ENCODE results near the gene DOLPP1. TPM values are rescaled to one million over a fixed set of nuclear protein-coding genes. Genes with fewer than 3 reads are reported as not detected.

The DOLPP1 gene
- total RNA-seq, 2 donors from 2014 or later = 13.5 to 24.1 TPM

DNA sequence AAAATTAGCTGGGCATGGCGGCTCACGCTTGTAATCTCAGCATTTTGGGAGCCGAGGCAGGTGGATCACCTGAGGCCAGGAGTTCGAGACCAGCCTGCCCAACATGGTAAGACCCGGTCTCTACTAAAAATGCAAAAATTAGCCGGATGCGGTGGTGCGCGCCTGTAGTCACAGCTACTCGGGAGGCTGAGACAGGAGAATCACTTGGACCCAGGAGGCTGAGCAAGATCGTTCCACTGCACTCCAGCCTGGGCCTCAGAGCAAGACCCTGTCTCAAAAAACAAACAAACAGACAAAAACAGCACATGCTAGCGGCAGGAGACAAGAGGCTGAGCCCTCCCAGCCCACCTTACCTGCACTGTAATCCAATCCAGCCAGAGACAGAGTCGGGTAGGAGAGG is 1.1 kb upstream of the DOLPP1 start:
- 84% methylated on average over 13 of the region's 13 CpGs for WGBS
- H3K4me3 ChIP-seq = peak overlapping the region in 1 of 2 donors; percentile 88
- intact Hi-C loops (cut with DNase I) = no loop called here

DNA sequence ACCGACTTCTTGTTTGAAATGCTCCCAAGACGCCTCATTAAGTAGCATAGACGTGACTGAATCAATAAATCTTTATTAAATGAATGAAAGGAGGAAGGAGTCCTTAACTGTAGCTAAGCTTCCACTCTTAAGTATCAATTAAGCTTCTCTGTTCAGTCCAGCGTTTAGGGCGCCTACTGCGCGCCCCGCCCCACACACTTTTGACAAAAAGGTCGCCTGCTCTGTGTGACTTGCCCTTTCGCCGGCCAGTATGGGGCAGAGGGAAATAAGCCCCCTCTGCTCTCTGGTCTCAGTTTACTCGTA is 662 bp upstream of the DOLPP1 start:
- intact Hi-C loops (cut with DNase I) = no loop called here
- Histone ChIP-seq H3K36me3 (peaks cover 0 to under 1% of the 10 kb centered on the region in 2 donors), H3K4me3 (peak overlapping the region; percentile 51 to 88), H3K27me3 (replicated peaks; ENCODE audit: insufficient read depth) (no peaks in the 10 kb centered on the region), H3K27ac (peak overlapping the region; percentile 14 to 48), H3K9me3 (no peaks in the 10 kb centered on the region), H3K4me1 (replicated peaks) (peaks cover 9% of the 10 kb centered on the region)
- TF ChIP-seq, protein P1, sequence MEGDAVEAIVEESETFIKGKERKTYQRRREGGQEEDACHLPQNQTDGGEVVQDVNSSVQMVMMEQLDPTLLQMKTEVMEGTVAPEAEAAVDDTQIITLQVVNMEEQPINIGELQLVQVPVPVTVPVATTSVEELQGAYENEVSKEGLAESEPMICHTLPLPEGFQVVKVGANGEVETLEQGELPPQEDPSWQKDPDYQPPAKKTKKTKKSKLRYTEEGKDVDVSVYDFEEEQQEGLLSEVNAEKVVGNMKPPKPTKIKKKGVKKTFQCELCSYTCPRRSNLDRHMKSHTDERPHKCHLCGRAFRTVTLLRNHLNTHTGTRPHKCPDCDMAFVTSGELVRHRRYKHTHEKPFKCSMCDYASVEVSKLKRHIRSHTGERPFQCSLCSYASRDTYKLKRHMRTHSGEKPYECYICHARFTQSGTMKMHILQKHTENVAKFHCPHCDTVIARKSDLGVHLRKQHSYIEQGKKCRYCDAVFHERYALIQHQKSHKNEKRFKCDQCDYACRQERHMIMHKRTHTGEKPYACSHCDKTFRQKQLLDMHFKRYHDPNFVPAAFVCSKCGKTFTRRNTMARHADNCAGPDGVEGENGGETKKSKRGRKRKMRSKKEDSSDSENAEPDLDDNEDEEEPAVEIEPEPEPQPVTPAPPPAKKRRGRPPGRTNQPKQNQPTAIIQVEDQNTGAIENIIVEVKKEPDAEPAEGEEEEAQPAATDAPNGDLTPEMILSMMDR (IDR thresholded peaks at IDR 0.05) = no peak
- TF ChIP-seq POLR2A (IDR thresholded peaks at IDR 0.05) (no peak), POLR2AphosphoS5 (IDR thresholded peaks at IDR 0.05) (no peak)
- WGBS = 5% methylated on average over 12 of the region's 12 CpGs
- no peak for DNase-seq (ENCODE audit: low spot score)

More for the DNA sequence above, 1.1 kb upstream of the DOLPP1 start:
- no peak for DNase-seq (ENCODE audit: low spot score)
- TF ChIP-seq POLR2AphosphoS5 (IDR thresholded peaks at IDR 0.05) = no peak
- H3K4me1 ChIP-seq (replicated peaks) = peaks cover 9% of the 10 kb centered on the region
- no peaks in the 10 kb centered on the region for H3K27me3 ChIP-seq (replicated peaks; ENCODE audit: insufficient read depth)
- H3K36me3 ChIP-seq = no peaks in the 10 kb centered on the region
- H3K9me3 ChIP-seq = no peaks in the 10 kb centered on the region
- H3K27ac ChIP-seq = no peak overlapping the region

DNA sequence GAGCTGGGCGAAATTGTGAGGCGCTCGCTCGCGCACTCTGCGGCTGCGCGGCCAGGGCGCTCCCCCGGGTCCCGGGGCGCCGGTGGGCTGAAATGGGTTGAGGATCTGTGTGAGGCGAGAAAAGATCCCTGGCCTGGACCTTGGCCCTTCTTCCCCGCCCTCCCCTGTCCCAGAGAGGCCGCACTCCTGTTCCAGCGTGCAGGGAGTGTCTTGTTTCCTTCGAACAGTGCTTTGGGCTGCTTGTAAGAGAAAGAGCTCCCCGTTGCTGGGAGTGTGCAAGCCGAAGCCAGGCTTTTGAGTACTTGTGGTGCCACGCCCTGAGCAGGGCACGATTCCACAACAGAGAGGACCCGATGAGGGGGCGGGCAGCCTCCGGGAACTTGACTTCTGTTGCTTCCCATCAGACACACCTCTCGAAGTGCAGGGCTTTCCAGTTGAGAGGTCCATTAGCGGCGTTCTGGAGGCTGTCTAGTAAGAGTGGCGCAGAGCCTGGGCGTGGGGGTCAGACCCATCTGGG is 535 bp downstream of the DOLPP1 start:
- TF ChIP-seq, protein P1 (IDR thresholded peaks at IDR 0.05) = no peak
- TF ChIP-seq POLR2AphosphoS5 (IDR thresholded peaks at IDR 0.05) = no peak
- TF ChIP-seq POLR2A (IDR thresholded peaks at IDR 0.05) = no peak
- intact Hi-C loops (cut with DNase I) = no loop called here
- WGBS = under 1% methylated on average over 23 of the region's 30 CpGs
- H3K4me3 ChIP-seq = peak overlapping the region; percentile 51 to 88
- H3K9me3 ChIP-seq = no peaks in the 10 kb centered on the region
- peaks cover 9% of the 10 kb centered on the region for H3K4me1 ChIP-seq (replicated peaks)
- H3K27ac ChIP-seq = peak overlapping the region; percentile 59 to 76
- DNase-seq (ENCODE audit: low spot score) = no peak
- H3K27me3 ChIP-seq (replicated peaks; ENCODE audit: insufficient read depth) = no peaks in the 10 kb centered on the region
- H3K36me3 ChIP-seq = peaks cover 2 to 3% of the 10 kb centered on the region in 2 donors

DNA sequence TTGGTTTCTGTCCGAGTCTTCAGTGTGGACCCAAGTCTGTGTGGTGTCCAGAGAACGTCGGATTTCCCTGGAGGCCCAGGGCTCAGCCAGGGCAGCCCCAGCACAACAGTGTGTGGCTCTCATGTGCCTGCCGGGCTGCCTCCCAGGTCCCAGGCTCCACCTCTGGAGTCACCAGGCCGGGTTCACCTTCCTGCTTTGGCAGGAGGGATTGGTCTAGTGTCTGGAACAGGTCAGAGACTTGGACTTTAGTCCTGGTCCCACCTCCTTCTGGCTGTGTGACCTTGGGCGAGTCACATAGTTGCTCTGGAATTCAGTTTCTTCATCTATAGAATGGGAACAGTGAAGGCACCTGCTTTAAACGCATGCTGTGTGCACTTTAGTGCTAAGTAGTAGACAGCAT is 3.2 kb downstream of the DOLPP1 start:
- no peaks in the 10 kb centered on the region for H3K9me3 ChIP-seq
- TF ChIP-seq, protein P1 (IDR thresholded peaks at IDR 0.05) = no peak
- TF ChIP-seq POLR2AphosphoS5 (IDR thresholded peaks at IDR 0.05) (no peak), POLR2A (IDR thresholded peaks at IDR 0.05) (no peak)
- WGBS = 85% methylated on average over 7 of the region's 7 CpGs
- H3K27ac ChIP-seq = no peak overlapping the region
- DNase-seq (ENCODE audit: low spot score) = no peak
- H3K4me1 ChIP-seq (replicated peaks) = peaks cover 9% of the 10 kb centered on the region
- H3K4me3 ChIP-seq = no peak overlapping the region
- H3K36me3 ChIP-seq = peaks cover 2 to 8% of the 10 kb centered on the region in 2 donors
- intact Hi-C loops (cut with DNase I) = no loop called here
- H3K27me3 ChIP-seq (replicated peaks; ENCODE audit: insufficient read depth) = no peaks in the 10 kb centered on the region

DNA sequence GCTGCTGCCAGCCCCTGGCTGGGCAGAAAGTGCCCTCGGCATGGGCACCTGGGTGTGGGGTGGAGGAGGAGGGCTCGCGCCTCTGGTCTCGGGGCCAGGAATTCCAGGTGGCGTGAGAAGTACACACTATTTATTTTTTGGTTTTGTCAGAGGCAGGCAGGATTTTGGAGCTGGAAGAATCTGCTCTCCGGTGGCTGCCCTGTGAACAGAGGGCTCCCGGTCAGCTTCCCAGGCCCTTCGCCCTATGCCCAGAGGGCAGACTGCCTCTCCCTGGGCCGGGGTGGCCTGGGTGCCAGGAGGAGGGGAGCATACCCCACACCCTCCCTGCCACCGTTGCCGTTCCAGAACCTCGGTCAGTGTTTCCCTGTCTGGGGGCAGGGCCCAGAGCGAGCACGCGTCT is 8.3 kb downstream of the DOLPP1 start:
- Histone ChIP-seq H3K4me1 (replicated peaks) (no peaks in the 10 kb centered on the region), H3K27ac (no peak overlapping the region), H3K27me3 (replicated peaks; ENCODE audit: insufficient read depth) (no peaks in the 10 kb centered on the region), H3K9me3 (no peaks in the 10 kb centered on the region), H3K36me3 (peaks cover 2 to 8% of the 10 kb centered on the region in 2 donors), H3K4me3 (no peak overlapping the region)
- intact Hi-C loops (cut with DNase I) = no loop called here
- no peak for DNase-seq (ENCODE audit: low spot score)
- 91% methylated on average over 15 of the region's 15 CpGs for WGBS
- TF ChIP-seq, protein P1 (IDR thresholded peaks at IDR 0.05) = no peak
- no peak for TF ChIP-seq POLR2AphosphoS5 (IDR thresholded peaks at IDR 0.05)
- TF ChIP-seq POLR2A (IDR thresholded peaks at IDR 0.05) = no peak
